ENCODE measurements around the gene ATF7.
A peak's percentile ranks its signal among the peaks of the same experiment; 100 is the strongest.
"Not testable (repeated sequence)": the region's sequence is repeated elsewhere in the genome, so short reads cannot be mapped to it uniquely, and the experiment has no call there.

Gene ATF7

DNA sequence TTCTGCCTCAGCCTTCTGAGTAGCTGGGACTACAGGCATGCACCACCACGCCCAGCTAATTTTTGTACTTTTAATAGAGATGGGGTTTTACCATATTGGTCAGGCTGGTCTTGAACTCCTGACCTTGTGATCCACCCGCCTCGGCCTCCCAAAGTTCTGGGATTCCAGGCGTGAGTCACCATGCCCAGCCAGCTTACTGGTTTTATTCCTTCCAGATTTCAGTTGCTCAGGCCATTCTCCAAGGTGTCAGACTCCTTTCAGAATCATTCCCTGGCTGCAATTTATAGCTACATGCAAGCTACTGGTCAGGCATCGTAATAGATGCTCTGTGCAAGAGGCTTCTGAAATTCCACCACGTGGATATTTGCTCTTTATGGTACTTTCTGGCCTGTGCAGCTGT, 144.7 kb downstream of the ATF7 start:
- DNase-seq, result peak in 1 of 42 donors; percentile 3
- intact Hi-C loops (cut with DNase I), result not testable (repeated sequence)

GRCh38 chr12:53480491-53481442, 145.4 kb downstream of the ATF7 start:
- no peak for DNase-seq

DNA sequence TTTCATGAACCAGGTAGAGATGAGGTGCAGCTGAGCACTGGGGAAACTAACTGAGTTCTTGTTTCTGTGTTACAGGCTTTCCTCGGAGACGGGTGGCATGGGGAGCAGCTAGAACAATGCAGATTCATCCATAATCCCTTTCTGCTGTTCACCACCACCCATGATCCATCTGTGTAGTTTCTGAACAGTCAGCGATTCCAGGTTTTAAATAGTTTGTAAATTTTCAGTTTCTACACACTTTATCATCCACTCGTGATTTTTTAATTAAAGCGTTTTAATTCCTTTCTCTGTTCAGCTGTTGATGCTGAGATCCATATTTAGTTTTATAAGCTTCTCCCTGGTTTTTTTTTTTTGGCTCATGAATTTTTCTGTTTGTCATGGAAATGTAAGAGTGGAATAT, 146.9 kb downstream of the ATF7 start:
- intact Hi-C loops (cut with DNase I), result no loop called here
- DNase-seq, result no peak

More at GRCh38 chr12:53480491-53481442, 145.4 kb downstream of the ATF7 start:
- intact Hi-C loops (cut with DNase I), result no loop called here

GRCh38 chr12:53478865-53479264, 147.3 kb downstream of the ATF7 start:
- intact Hi-C loops (cut with DNase I), result no loop called here
- DNase-seq, result no peak

GRCh38 chr12:53476769-53477209, 149.4 kb downstream of the ATF7 start:
- intact Hi-C loops (cut with DNase I), result no loop called here
- DNase-seq, result no peak

- intact Hi-C loops (cut with DNase I), result no loop called here
- DNase-seq, result peak in 1 of 42 donors; percentile 47
Observed at GRCh38 chr12:53474819-53475218, 151.4 kb downstream of the ATF7 start.

- intact Hi-C loops (cut with DNase I), result no loop called here
- DNase-seq, result no peak
Observed at GRCh38 chr12:53474077-53474476, 152.1 kb downstream of the ATF7 start.

GRCh38 chr12:53472056-53472582, 154.1 kb downstream of the ATF7 start:
- intact Hi-C loops (cut with DNase I), result no loop called here
- DNase-seq, result no peak

DNA sequence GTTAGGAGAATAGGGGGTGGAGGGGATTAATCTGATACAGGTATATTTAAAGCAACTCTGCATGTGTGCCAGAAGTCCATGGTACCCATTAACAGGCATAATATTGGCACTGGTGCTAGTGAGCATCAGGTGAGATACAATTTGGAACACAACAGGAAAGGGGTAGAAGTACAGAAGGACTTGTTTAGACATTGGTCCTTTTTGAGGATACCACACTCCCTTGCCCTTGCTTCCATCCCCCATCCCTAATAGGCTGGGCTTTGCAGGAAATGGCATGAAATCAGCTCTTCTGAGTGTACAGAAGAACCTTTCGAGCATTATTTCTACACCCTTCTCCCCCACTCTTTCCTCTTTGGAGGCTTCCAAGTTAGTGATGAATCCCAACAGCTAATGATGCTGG, 157.9 kb downstream of the ATF7 start:
- DNase-seq, result no peak
- intact Hi-C loops (cut with DNase I), result no loop called here

GRCh38 chr12:53467880-53468279, 158.3 kb downstream of the ATF7 start:
- intact Hi-C loops (cut with DNase I), result no loop called here
- no peak for DNase-seq

- intact Hi-C loops (cut with DNase I), result no loop called here
- DNase-seq, result no peak
Observed at GRCh38 chr12:53467082-53467481, 159.1 kb downstream of the ATF7 start.

- intact Hi-C loops (cut with DNase I), result no loop called here
- DNase-seq, result no peak
Observed at GRCh38 chr12:53466640-53467039, 159.5 kb downstream of the ATF7 start.

GRCh38 chr12:53465679-53466078, 160.5 kb downstream of the ATF7 start:
- no peak for DNase-seq
- intact Hi-C loops (cut with DNase I), result no loop called here

- no peak for DNase-seq
- intact Hi-C loops (cut with DNase I), result no loop called here
Observed at GRCh38 chr12:53464685-53465418, 161.3 kb downstream of the ATF7 start.

GRCh38 chr12:53463802-53464560, 162.2 kb downstream of the ATF7 start:
- intact Hi-C loops (cut with DNase I), result no loop called here
- DNase-seq, result no peak

DNA sequence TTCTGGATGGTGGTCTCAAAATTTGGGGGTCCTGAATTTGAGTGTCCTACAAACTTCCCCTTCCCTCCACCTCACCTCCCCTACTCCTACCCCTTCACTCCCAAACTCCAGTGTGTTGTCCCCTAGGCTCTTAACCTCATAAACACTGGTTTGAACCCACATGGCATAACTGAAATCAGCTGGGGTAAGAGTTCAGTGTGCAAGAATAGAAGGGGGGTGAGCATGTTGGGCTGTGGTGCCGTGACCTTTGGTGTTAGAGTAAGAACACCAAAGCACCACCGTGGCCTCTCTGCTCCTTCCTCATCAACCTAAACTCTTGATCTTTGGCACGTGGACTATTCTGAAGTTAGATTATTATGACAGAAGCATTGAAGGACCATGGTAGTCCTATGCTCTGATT, 163.2 kb downstream of the ATF7 start:
- no peak for DNase-seq
- intact Hi-C loops (cut with DNase I), result no loop called here

GRCh38 chr12:53461591-53461990, 164.6 kb downstream of the ATF7 start:
- intact Hi-C loops (cut with DNase I), result no loop called here
- no peak for DNase-seq

GRCh38 chr12:53461059-53461458, 165.1 kb downstream of the ATF7 start:
- no peak for DNase-seq
- intact Hi-C loops (cut with DNase I), result no loop called here

GRCh38 chr12:53459097-53459496, 167.1 kb downstream of the ATF7 start:
- DNase-seq, result no peak
- intact Hi-C loops (cut with DNase I), result no loop called here

All from head of caudate nucleus (tissue), 42 donors.